K562 (cell line): ENCODE measurements around the gene C1QL2. TPM values are rescaled to one million over a fixed set of nuclear protein-coding genes. Genes with fewer than 3 reads are reported as not detected.

ENCODE experiments used
- ATAC-seq: fragments of 200-7000 bp; cut with Tn5 transposase; 3 replicates; pipeline ENCODE4 v1.9.1; 2020; ENCODE audit warnings: moderate library complexity
- BruUV-seq: library from RNA; stranded (reverse); fragments of 400-500 nt; replicated peaks from 2 replicates; lab custom pipeline; 2021; lab: Mats Ljungman, UMichigan
- CTCF ChIA-PET: fragments of 300-600 bp; formaldehyde crosslinking; extraction: SDS; loops from one replicate; lab custom pipeline; 2021; ENCODE audit warnings: low intra/inter-chr PET ratio; lab: Yijun Ruan, JAX
- POLR2A ChIA-PET: fragments of 300-600, 350-650 bp; sonication (Branson Sonifier 250); formaldehyde crosslinking; extraction: SDS; loops from one replicate; lab custom pipeline; 2021; ENCODE audit warnings: antibody characterized with exemption, inconsistent platforms; lab: Yijun Ruan, JAX
- DNase-seq, 4 experiments: peaks; one replicate each; pipeline versions ENCODE4 v3.0.0 to v3.0.0-alpha.2; 2011 to 2018; ENCODE audit warnings: low spot score in 3 of 4, mixed read lengths in 3 of 4; ENCODE audit errors: extremely low read depth in 1 of 4
- FAIRE-seq: peaks from 2 replicates; lab custom pipeline; 2011; peaks lifted over from hg19 to GRCh38; lab: Jason Lieb, UNC
- H2AFZ ChIP-seq: 2 replicates; pipeline ENCODE4 v1.6.0; 2011; ENCODE audit warnings: low read depth, low read length, control low read depth, inconsistent platforms
- H3K27ac ChIP-seq: fragments of 200-600 bp; 3 replicates; pipeline ENCODE4 v1.8.0; 2011; ENCODE audit warnings: low read depth, mild to moderate bottlenecking, control low read depth, inconsistent platforms, low read length, moderate library complexity, mixed read lengths; ENCODE audit errors: extremely low read depth
- H3K27me3 ChIP-seq, 2 experiments: fragments of 300-600 bp in 1 of 2; 2 replicates in 1 of 2; 3 replicates in 1 of 2; pipeline versions ENCODE4 v1.6.0 to v1.8.0; 2011; ENCODE audit warnings: inconsistent platforms in 2 of 2, low read length in 2 of 2, mild to moderate bottlenecking in 1 of 2, mixed read lengths in 1 of 2, moderate library complexity in 1 of 2; ENCODE audit not compliant: control insufficient read depth in 2 of 2, insufficient read depth in 2 of 2
- H3K36me3 ChIP-seq: fragments of 300-600 bp; 3 replicates; pipeline ENCODE4 v1.8.0; 2011; ENCODE audit warnings: mild to moderate bottlenecking, low read length, inconsistent platforms; ENCODE audit not compliant: control insufficient read depth, insufficient read depth
- H3K4me1 ChIP-seq, 2 experiments: fragments of 200-600 bp in 1 of 2; replicated peaks in 1 of 2; 2 replicates in 1 of 2; 3 replicates in 1 of 2; pipeline versions ENCODE4 v1.5.1 to v1.8.0; 2011; ENCODE audit warnings: inconsistent platforms in 2 of 2, low read length in 2 of 2, mild to moderate bottlenecking in 1 of 2, mixed read lengths in 1 of 2, moderate library complexity in 1 of 2; ENCODE audit not compliant: control insufficient read depth in 2 of 2, insufficient read depth in 2 of 2
- H3K4me2 ChIP-seq: 2 replicates; pipeline ENCODE4 v1.6.1; 2011; ENCODE audit warnings: low read length, control low read depth, inconsistent platforms, mixed read lengths; ENCODE audit not compliant: insufficient read depth
- H3K4me3 ChIP-seq: fragments of 200-600 bp; sonication (generic), shearing (Covaris generic); 2 replicates; pipeline ENCODE4 v1.5.1; 2016; ENCODE audit warnings: control low read depth, inconsistent platforms
- H3K79me2 ChIP-seq: fragments of 200-600 bp; 3 replicates; pipeline ENCODE4 v1.8.0; 2011; ENCODE audit warnings: low read length, inconsistent platforms; ENCODE audit not compliant: control insufficient read depth, insufficient read depth
- H3K9ac ChIP-seq, 2 experiments: 2 replicates each; pipeline versions ENCODE4 v1.6.0 to v1.6.1; 2011; ENCODE audit warnings: low read depth in 2 of 2, low read length in 2 of 2, control low read depth in 1 of 2, inconsistent platforms in 1 of 2, mild to moderate bottlenecking in 1 of 2, mixed read lengths in 1 of 2; ENCODE audit not compliant: insufficient read depth in 1 of 2
- H3K9me1 ChIP-seq: one replicate; pipeline ENCODE4 v1.6.0; 2011; ENCODE audit warnings: inconsistent platforms, mild to moderate bottlenecking, low read length, moderate library complexity; ENCODE audit not compliant: control insufficient read depth, insufficient read depth
- H3K9me3 ChIP-seq: replicated peaks from 2 replicates; pipeline ENCODE4 v1.5.1; 2011; ENCODE audit warnings: low read depth, low read length, inconsistent platforms; ENCODE audit not compliant: control insufficient read depth, insufficient read depth
- H4K20me1 ChIP-seq: replicated peaks from 2 replicates; pipeline ENCODE4 v1.6.1; 2011; ENCODE audit warnings: low read length, inconsistent platforms, mixed read lengths; ENCODE audit not compliant: control insufficient read depth, insufficient read depth
- HBP1 ChIP-seq: fragments of 450-650 bp; formaldehyde crosslinking; IDR thresholded peaks from 2 replicates; pipeline ENCODE4 v1.4.0; 2022; ENCODE audit warnings: missing genetic modification characterization
- MTF1 ChIP-seq: fragments of 250-450 bp; sonication (Bioruptor Pico); IDR thresholded peaks from 2 replicates; pipeline ENCODE4 v1.9.0; 2021; ENCODE audit warnings: moderate library complexity, mild to moderate bottlenecking, inconsistent platforms, borderline replicate concordance
- NR3C1 ChIP-seq: sonication (generic); formaldehyde crosslinking; IDR thresholded peaks from 2 replicates; pipeline ENCODE4 v1.8.1; 2022; ENCODE audit warnings: missing genetic modification reagents
- PHB ChIP-seq: fragments of 250-450 bp; sonication (Bioruptor Pico); IDR thresholded peaks from 2 replicates; pipeline ENCODE4 v1.5.0; 2021
- SREBF1 ChIP-seq: fragments of 150-350 bp; IDR thresholded peaks from 2 replicates; pipeline ENCODE4 v1.6.1; 2014; ENCODE audit warnings: antibody characterized with exemption, low read depth, low read length, borderline replicate concordance
- ZNF561 ChIP-seq: fragments of 450-650 bp; formaldehyde crosslinking; conservative IDR thresholded peaks from 2 replicates; pipeline ENCODE4 v1.4.0; 2020; ENCODE audit warnings: mild to moderate bottlenecking, moderate library complexity
- WGBS: fragments of 100-300 bp; shearing (Covaris generic); methylation state at CpG from one replicate; pipeline ENCODE4 v1.1.6; 2016; ENCODE audit warnings: low coverage, mixed read lengths; ENCODE audit not compliant: insufficient coverage; ENCODE audit errors: missing lambda C conversion rate; 5-methylcytosine and 5-hydroxymethylcytosine counted together
- in situ Hi-C: fragments of 300-500 bp; cut with MboI; formaldehyde crosslinking; loops from 4 replicates; pipeline ENCODE4 v1.15.0; 2018; ENCODE audit warnings: inconsistent platforms, mixed read lengths
- intact Hi-C: fragments of 100-400 bp; cut with micrococcal nuclease; formaldehyde crosslinking; loops from 2 replicates; pipeline ENCODE4 v1.14.2; 2022
- polyA plus RNA-seq, 8 experiments: library from polyadenylated mRNA; depleted of rRNA in 4 of 8; stranded (reverse) in 5 of 8; unstranded in 3 of 8; fragments of >200 nt; fragmentation: Nextera tagmentation in 2 of 8; fragmentation: Illumina TruSeq in 1 of 8; extraction: Ambion mirVana in 2 of 8; extraction: Trizol in 1 of 8; gene quantifications; 2 replicates each; pipeline versions ENCODE4 v1.2.1 to v1.2.3, GENCODE V29; 2011 to 2014; ENCODE audit warnings: inconsistent platforms in 1 of 8, missing spikeins in 1 of 8
- total RNA-seq, 7 experiments: library from RNA; depleted of rRNA in 6 of 7; stranded (reverse); fragments of >200 nt in 6 of 7; fragmentation: Illumina TruSeq in 2 of 7; extraction: Trizol in 2 of 7; gene quantifications; 2 replicates each; pipeline versions ENCODE4 v1.2.1 to v1.2.3, GENCODE V29; 2011 to 2021; ENCODE audit warnings: low replicate concordance in 1 of 7
- TF ChIP-seq, protein P1 (sequence below): fragments of 250-450 bp; sonication (Bioruptor Pico); IDR thresholded peaks from 2 replicates; pipeline ENCODE4 v1.5.0; 2021; ENCODE audit warnings: mild to moderate bottlenecking, moderate library complexity
- TF ChIP-seq, protein P2 (sequence below): fragments of 450-650 bp; IDR thresholded peaks from 2 replicates; pipeline ENCODE4 v1.6.1; 2016; ENCODE audit warnings: borderline replicate concordance

The C1QL2 gene
- total and polyA plus RNA-seq, 9 of the 15 experiments (the other 6 are each of a cell fraction or from before 2014, with no cell fraction given), result not detected

GRCh38 chr2:119195001-119195400, 36.5 kb upstream of the C1QL2 start:
- Histone ChIP-seq H3K4me2 (no peak overlapping the region), H3K27ac (no peak overlapping the region), H3K4me3 (no peak overlapping the region), H3K4me1 (no peaks in the 10 kb centered on the region), H3K27me3 (peaks cover 4 to 49% of the 10 kb centered on the region in 2 experiments; a peak in 4 of 5 replicates), H4K20me1 (peaks cover 3% of the 10 kb centered on the region; the same call in 1 of the 2 replicates), H2AFZ (no peak overlapping the region), H3K9me1 (no peaks in the 10 kb centered on the region), H3K36me3 (no peaks in the 10 kb centered on the region), H3K9me3 (no peaks in the 10 kb centered on the region), H3K9ac (no peak overlapping the region), H3K79me2 (no peaks in the 10 kb centered on the region)
- CTCF ChIA-PET, result no interaction called here
- no peak for TF ChIP-seq ZNF561 (CRISPR knock-in tag)
- TF ChIP-seq, protein P1, sequence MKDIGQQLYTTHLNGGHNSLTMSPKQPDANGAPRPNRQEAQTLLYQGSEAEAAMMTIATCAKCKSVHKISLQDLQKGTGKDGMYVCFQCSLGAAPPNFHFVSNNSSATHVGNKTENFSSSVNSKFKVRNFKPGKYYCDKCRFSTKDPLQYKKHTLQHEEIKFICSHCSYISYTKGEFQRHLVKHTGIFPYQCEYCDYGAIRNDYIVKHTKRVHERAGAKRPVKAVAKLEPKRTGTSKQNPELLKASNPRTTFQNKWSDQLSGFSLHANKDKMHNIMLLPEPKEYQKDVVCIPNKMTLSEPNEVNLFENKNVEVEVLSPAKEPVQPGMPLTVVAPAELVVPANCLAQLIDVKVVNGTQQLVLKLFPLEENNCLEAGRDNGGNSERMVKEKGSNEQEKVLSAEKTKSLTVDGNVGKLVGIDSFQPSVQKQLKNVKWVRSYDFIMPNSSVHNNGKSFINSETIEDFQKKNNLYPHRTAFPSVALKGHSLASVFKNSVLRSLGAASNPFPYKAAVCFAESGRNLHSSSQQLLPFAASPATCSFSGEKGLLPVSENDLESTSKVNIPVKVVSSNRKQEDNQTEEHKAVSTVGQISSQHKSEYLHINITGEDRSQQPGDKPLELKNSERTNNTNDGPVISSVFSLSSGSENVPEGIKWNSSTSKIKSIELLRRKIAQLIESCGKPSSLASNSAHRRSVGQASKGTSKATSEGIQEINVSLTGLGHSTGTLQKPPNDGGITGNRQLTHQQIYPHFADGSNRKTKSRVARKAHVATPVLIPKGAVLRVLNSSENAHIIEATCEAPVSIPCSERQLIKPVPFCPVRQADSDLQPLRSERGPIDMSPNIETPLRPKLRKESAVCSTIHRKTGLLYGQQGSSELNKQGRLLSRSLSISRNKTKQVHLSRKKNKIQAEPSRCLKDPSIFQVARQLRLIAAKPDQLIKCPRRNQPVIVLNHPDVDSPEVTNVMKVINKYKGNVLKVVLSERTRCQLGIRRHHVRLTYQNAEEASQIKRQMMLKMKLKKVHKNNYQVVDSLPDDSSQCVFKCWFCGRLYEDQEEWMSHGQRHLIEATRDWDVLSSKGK (CRISPR knock-in tag), result no peak
- no peak for TF ChIP-seq HBP1
- TF ChIP-seq PHB (CRISPR knock-in tag), result no peak
- TF ChIP-seq SREBF1, result no peak
- TF ChIP-seq NR3C1, result no peak
- TF ChIP-seq, protein P2, sequence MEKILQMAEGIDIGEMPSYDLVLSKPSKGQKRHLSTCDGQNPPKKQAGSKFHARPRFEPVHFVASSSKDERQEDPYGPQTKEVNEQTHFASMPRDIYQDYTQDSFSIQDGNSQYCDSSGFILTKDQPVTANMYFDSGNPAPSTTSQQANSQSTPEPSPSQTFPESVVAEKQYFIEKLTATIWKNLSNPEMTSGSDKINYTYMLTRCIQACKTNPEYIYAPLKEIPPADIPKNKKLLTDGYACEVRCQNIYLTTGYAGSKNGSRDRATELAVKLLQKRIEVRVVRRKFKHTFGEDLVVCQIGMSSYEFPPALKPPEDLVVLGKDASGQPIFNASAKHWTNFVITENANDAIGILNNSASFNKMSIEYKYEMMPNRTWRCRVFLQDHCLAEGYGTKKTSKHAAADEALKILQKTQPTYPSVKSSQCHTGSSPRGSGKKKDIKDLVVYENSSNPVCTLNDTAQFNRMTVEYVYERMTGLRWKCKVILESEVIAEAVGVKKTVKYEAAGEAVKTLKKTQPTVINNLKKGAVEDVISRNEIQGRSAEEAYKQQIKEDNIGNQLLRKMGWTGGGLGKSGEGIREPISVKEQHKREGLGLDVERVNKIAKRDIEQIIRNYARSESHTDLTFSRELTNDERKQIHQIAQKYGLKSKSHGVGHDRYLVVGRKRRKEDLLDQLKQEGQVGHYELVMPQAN, result no peak
- no peak for TF ChIP-seq MTF1
- BruUV-seq, result no TSS peak
- in situ Hi-C loops (no loop called here), intact Hi-C loops (no loop called here)
- WGBS, result 0% methylated on average over 5 of the region's 5 CpGs
- ATAC-seq (no peak), FAIRE-seq (no peak), DNase-seq (no peak)
- POLR2A ChIA-PET, result interaction anchor here (1.2 kb wide), 1 partner anchor 20 kb away, joined by 3 read pairs; no protein-coding TSS in a partner anchor
